Measurements from ENCODE around the gene PPFIBP1.
"Not testable (repeated sequence)": the region's sequence is repeated elsewhere in the genome, so short reads cannot be mapped to it uniquely, and the experiment has no call there.

The PPFIBP1 gene

DNA sequence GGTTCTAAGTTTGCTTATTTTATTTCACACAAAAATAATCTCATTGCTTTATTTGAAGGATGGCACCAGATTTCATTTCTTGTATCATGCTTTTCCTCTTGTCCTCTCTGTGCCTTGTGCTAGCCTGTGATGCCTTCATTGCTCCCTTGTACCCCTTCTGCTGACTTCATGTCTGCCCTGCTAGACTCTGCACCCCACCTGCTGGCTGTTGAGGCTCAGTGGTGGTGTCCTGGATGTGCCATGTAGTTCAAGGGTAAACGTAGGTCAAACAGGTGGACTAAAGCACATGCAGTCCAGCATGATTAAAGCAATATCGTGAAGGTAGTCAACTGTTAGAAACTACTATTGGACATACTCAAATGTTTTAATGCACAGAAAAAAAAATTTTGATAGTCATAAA is 208.3 kb downstream of the PPFIBP1 start:
- DNase-seq: no peak

DNA sequence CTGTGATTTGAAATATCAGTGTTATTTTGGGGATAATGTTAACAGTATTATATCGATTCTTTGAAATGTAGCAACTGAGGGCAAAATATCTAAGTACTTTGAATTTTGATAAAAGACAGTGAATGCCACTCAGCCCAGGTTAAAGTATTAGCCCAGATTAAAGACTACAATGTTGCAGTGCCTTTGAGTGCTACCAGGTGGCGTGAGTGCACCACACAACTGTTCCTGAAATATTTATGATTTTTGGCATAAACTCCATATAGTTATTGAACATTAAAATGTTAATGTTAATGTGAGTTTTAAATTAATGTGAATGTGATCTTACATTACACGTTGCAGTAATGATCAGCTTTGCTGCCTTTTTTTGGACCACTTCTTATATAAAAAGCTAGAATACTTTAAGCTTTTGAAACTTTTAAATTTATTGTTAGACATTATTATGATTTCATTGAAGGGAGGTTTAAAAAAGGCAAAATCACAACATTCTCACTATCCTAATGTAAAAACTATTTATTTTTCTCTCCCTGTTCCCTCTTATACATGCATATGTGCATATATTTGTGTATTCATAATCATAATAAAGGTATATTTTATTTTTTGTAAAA is 209.1 kb downstream of the PPFIBP1 start:
- DNase-seq: peak; percentile 47

DNA sequence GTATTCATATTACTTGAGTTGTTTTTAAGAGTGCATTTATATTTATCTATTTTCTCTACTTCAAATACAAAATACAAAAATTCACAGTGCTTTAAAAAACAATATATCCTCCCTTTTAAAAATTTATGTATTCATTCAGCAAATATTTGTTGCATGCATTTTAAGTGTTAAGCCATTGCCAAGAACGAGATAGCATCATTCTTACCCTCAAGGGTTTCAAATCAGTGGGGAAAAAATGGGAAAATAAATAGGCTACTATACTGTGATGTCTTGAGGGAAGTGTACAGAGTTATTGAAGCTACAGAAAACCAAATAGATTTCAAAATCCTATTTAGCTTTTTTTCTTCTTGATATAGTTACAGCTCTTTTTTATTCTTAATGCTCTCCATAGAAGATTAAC is 209.8 kb downstream of the PPFIBP1 start:
- no peak for DNase-seq

DNA sequence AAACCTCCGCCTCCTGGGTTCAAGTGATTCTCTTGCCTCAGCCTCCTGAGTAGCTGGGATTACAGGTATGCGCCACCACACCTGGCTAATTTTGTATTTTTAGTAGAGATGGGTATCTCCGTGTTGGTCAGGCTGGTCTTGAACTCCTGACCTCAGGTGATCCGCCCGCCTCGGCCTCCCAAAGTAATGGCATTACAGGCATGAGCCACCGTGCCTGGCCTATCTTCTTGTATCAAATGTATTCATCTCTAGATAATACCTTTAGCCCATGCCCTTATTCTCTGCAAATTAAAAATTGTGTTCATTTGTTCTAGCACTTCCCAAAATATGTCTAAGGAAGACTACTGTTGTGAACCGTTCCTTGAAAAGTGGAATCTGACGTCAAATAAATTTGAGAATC is 210.3 kb downstream of the PPFIBP1 start:
- not testable (repeated sequence) for DNase-seq

DNA sequence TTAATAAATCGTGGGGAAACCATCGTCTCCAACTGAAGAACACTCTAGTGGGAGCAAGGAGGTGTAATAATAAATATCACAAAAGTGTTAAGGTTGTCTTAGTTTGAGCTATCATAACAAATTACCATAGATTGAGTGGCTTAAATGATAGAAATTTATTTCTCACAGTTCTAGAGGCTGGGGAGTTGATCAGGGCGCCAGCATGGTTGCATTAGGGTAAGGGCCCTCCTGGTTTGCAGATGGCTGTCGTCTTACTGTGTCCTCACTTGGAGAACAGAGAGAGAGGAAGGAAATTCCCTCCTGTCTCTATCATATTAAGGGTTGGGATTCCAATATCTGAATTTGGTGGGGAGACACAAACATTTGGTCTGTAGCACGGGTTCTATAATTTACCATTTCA is 219.6 kb downstream of the PPFIBP1 start:
- DNase-seq: no peak

Measured in activated CD4-positive, alpha-beta T cell treated with anti-CD3 and anti-CD28 coated beads for 48 hours (primary cell).